HuH-7.5 (cell line): ENCODE data around the gene SLC25A34.

ENCODE experiments used
- DNase-seq: peaks from one replicate; pipeline ENCODE4 v3.0.0; 2011; ENCODE audit warnings: low spot score

The SLC25A34 gene

GRCh38 chr1:15733218-15733725, 2.8 kb upstream of the SLC25A34 start:
- no peak for DNase-seq

DNA sequence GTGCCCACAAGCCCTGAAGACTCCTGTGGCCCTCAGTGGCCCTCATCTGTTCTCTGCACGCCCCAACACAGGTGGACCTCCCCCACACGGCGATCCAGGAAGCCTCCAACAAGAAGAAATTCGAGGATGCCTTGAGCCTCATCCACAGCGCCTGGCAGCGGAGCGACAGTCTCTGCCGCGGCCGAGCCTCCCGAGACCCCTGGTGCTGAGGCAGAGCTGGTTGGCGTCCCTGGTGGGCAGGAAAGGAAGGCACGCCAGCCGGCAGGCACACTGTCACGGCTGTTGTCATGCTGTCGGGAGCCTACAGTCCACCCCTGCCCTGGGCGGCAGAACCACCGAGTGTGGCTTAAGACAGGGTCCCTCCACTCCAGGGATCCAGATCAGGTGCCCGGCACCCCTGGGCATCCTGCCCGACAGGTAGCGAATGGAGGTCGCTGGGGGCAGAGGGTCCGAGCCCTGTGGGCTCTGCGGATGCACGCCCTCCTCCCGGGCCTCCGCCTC, 2.3 kb upstream of the SLC25A34 start:
- DNase-seq = no peak

- DNase-seq = no peak
These were observed 1.8 kb upstream of the SLC25A34 start for GRCh38 chr1:15734296-15734695.

DNA sequence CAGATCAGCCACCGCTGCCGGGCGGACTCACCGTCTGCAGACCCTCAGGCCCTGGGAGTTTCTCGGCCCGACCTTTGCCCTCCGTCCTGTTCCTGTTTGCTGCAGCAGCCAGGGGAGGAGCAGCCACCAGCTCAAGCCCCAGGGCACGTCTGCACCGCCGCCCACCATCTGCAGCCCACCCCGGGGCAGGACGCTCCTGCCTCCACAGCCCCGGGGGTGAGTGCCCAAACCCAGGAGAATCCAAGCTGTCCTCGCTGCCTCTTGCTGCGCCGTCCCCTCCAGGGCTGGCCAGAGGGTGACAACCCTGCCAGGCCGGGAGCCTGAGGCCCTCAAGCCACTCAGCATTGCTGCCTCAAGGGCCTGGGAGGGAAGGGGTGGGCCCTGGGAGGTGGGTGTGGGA, 1.2 kb upstream of the SLC25A34 start:
- DNase-seq = no peak

DNA sequence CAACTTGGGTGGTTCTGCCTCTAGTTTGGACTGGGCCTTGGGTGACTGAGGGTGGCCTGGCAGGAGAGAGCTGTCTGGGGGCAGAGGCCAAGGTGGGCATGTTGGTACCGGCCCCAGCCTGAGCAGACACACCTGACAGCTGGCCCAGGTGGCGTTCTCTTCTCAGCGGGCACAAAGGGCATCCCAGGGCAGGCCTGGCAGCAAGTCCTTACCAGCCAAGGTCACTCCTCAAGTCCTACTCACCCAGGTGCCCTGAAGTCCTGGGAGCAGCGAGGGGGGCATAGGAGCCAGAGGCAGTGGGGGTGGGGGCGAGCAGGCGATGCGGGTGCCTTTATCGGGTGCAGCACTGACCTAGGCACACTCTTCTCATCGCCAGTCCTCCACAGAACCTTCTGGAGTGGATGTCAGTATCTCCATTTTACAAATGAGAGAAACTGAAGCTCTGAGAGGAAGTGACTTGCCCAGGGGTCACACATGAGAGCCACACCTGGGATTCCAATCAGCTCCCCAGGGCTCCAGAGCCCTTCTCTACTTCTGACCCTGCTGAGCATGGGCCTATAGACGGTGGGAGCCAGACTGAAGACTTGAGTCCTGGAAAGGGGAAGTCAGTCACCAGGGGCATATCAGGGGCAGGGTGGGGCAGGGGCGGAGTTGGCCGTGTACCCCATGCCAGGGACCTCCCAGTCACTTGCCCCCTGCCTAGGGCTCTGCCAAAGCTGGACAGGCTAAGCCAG, 587 bp upstream of the SLC25A34 start:
- no peak for DNase-seq

DNA sequence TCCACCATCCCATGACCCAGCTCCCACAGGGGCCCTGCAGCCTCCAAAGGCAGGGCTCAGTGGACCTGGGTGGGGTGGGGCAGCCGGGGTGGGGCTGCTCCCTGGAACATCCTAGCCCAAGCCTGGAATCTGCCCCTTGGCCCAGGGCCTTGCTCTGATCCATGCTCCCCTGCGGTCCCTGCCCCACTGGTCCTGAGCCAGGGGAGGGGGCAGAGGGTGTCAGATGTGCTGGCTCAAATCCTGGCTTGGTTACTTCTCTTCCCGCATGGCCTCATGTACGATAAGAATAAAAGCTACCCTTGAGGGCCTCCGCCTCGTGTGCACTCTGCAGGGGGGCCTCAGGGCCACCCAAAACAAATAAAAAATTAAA, 819 bp downstream of the SLC25A34 start:
- no peak for DNase-seq

- no peak for DNase-seq
These were observed 1.6 kb downstream of the SLC25A34 start for GRCh38 chr1:15737324-15738319.

- DNase-seq = no peak
These were observed 2.5 kb downstream of the SLC25A34 start for GRCh38 chr1:15738416-15739113.

GRCh38 chr1:15739259-15739658, 3.2 kb downstream of the SLC25A34 start:
- no peak for DNase-seq

DNA sequence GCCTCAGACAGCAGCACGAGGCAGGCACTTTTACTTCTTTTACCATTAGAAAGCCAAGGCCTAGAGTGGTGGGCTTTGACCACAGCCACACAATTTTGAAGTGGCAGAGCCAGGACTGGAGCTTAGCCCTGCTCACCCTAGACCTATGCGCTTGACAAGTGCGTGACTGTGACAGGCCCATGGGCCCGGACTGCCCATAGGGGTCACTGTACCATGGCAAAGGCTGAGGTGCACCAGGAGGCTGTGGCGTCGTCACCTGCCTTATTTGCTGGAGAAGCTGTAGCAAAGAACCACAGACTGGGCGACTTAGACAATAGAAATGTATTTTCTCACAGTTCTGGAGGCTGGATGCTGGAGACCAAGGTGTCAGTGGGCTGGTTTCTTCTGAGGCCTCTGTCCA, 3.7 kb downstream of the SLC25A34 start:
- no peak for DNase-seq

DNA sequence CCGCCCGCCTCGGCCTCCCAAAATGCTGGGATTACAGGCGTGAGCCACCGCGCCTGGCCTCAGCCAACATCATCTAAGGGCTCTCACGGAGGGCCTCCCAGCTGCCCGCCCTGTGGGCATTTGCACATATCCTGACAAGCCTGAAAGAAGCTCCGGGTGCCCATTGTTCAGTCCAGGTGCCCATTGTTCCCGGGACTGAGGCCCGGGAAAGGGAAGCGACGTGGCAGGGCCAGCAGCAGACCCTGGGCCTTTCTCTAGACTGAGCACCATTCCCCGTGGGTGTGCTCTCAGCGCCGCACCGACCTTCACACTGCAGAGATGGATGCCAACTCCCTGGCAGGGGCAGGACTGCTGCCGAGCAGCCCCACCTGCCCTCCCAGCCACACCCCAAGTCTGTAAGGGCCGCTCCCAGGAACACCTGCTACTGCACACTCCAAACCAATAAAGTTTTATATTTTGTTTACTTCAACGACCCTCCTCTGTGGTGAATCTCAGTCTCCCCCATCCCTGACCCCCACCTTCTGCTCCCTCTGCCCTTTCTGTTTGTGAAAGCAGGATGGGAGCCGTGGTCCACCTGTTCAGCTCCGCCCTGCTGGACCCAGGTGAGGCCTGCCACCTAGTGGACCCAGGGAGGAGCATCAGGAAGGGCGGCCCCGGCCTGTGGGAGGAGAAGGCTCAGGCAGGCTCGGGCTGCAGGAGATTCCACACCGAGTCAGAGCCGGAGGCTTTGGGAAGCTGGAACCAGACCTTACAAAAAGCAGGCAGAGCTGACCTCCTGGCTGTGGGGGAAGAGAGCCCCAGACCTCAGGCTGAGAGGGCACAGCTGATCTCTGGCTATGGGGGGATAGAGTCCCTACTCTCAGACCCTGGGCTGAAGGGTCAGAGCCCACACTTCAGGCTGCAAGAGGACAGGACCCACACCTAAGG, 5.1 kb downstream of the SLC25A34 start:
- DNase-seq = peak; percentile 95

DNA sequence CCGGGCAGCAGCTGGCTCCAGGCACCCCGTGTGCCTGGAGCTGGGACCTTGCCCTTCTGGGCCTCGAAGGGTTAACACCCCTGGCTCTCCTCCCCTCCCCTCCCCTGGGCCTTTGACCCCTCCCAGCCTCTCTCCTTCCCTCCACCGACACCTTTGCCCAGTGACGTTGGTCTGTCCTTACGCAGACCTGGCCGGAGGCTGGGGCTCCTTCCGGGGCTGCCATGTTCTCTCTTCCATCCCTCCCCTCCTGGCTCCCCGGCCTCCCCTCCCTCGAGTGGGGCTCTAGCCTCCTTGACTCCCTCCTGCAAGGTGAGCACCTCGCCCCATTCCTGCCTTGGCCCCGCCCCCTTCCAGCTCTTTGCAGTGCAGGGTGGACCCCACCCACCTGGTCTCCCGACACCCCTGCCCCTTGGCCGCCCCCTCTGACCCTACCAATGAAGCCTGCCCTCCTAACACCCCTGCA, 6.3 kb downstream of the SLC25A34 start, which contains the start of gene TMEM82:
TMEM82 (plus strand) TSS at position 161 of the 463 bp plus-strand sequence; CDS start at position 222, 61 bp downstream.
- DNase-seq = peak; percentile 77

DNA sequence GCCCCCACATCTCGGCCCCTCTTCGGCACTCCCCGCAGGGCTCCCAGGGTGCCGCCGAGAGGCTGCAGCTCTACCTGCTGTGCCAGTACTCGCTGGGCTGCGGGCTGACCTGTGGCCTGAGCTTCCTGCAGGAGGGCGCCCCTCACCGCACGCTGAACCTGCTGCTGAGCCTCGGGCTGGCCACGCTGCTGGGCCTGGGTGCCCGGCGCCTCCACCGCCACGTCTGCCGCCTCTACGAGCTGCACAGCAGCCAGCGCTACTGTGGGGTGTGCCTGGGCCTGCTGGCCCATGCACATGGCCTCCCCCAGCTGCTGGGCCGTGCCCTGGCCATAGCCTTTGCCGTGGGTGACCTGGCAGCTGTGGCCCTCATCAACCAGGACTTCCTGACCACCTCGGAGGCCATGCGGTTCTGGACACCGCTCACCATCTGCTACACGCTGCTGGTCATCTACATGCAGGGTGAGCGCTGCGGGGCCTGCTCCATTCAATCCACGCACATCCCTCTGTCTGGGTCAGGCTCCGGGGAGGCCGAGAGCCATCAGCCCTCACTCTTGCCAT, 8.1 kb downstream of the SLC25A34 start:
- DNase-seq = no peak

DNA sequence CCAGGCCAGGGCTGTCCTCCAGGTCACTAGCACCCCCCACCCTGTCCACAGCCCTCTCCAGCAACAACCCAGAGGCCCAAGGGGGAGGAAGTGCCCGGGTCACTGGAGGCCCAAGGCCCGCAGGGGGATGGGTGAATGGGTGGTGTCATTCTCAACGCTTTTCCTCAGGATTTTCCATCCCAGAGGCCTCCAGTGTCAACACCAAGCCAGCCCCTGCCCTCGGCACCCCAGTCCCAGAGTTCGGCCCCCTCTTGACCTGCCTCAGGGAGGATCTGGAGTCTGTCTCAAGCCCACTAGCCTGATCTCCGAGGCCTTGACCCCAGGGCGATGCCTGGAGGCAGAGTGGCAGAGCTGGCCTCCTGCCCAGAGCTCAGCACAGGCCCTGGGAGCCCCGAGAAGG, 11.3 kb downstream of the SLC25A34 start:
- peak; percentile 50 for DNase-seq

GRCh38 chr1:15748264-15748663, 12.2 kb downstream of the SLC25A34 start:
- no peak for DNase-seq

DNA sequence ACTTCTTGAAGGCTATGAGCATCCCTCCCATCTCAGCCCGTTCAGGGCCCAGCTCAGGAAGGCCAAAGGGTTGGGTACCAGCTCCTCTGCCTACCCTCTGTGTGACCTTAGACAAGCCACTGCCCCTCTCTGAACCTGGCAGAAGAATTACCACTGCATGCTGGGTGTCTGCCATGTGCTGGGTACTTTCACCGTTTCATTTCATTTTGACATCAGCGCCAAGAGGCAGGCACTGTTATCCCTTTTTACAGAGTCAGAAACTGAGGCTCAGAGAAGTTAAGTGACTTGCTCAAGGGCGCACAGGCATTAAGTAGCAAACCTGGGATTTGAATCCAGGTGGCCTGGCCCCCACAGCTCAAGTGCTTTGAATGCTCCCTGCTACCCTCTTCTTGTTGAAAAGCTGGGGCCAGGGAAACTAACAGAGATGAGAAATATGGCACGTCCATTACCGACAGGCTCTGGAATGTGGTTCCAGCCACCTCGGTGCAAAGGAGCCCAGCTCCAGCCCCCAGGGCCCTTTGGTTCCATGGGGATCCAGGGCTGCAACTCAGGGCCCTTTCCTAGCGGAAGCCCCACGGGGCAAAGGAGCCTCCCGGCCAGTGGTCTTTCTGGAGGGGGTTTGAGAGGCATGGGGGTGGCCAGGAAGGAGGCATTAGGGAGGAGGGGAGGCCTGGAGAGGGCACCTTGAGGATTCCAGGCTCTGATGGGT, 12.8 kb downstream of the SLC25A34 start:
- no peak for DNase-seq

GRCh38 chr1:15749399-15750291, 13.6 kb downstream of the SLC25A34 start:
- no peak for DNase-seq

- DNase-seq = no peak
These were observed 14.9 kb downstream of the SLC25A34 start for GRCh38 chr1:15750924-15751323.

GRCh38 chr1:15751717-15752116, 15.7 kb downstream of the SLC25A34 start:
- no peak for DNase-seq
